Astrocyte (in vitro differentiated cells and primary cell): ENCODE results near the gene PROKR2.

Experiments used
- CTCF ChIP-seq: IDR thresholded peaks from 2 replicates; pipeline ENCODE4 v1.5.1; 2011; ENCODE audit warnings: low read depth, mild to moderate bottlenecking, inconsistent platforms, low read length, moderate library complexity; ENCODE audit not compliant: insufficient read depth
- EZH2 ChIP-seq: IDR thresholded peaks from 2 replicates; pipeline ENCODE4 v1.6.1; 2012; ENCODE audit warnings: mild to moderate bottlenecking, low read length, inconsistent platforms; ENCODE audit not compliant: insufficient read depth

- TF ChIP-seq CTCF (no peak), EZH2 (no peak)
These were observed 44.4 kb upstream of the PROKR2 start for GRCh38 chr20:5361176-5361575.
